ENCODE data around the gene RAB3C.

GRCh38 chr5:58717303-58718007 lies 134.6 kb downstream of the RAB3C start:
- TF ChIP-seq CTCF (conservative IDR thresholded peaks at IDR 0.05; ENCODE audit: low read depth in 2 of 2) (peak in 1 of 2 experiments; percentile 14; a peak in 1 of 4 replicates), CREB1 (CRISPR knock-in tag; IDR thresholded peaks at IDR 0.05; ENCODE audit: low read depth) (no peak), POLR2AphosphoS5 (IDR thresholded peaks at IDR 0.05; ENCODE audit: low read depth) (no peak), REST (IDR thresholded peaks at IDR 0.05; ENCODE audit: unreplicated experiment) (no peak), JUNB (IDR thresholded peaks at IDR 0.05; ENCODE audit: unreplicated experiment) (no peak), NANOG (IDR thresholded peaks at IDR 0.05; ENCODE audit: borderline replicate concordance) (peak; percentile 74), EZH2 (IDR thresholded peaks at IDR 0.05; ENCODE audit: low read depth, unreplicated experiment) (no peak)
